ENCODE results near the gene SPPL3. TPM values are rescaled to one million over a fixed set of nuclear protein-coding genes. Genes with fewer than 3 reads are reported as not detected.
A peak's percentile ranks its signal among the peaks of the same experiment; 100 is the strongest.

The SPPL3 gene
- total RNA-seq, 2 donors from 2014 or later = 13.5 to 16.5 TPM

GRCh38 chr12:120726961-120727360 is 177.2 kb downstream of the SPPL3 start:
- DNase-seq = no peak
- Histone ChIP-seq H3K27me3 (no peaks in the 10 kb centered on the region), H3K4me1 (peaks cover 19% of the 10 kb centered on the region), H3K9me3 (no peaks in the 10 kb centered on the region), H3K36me3 (replicated peaks in 1 of 2; ENCODE audit: insufficient read depth in 1 of 2, low read depth in 2 of 2) (peaks cover 0 to 4% of the 10 kb centered on the region in 2 donors), H3K4me3 (no peak overlapping the region), H3K27ac (no peak overlapping the region)
- TF ChIP-seq, protein P1, sequence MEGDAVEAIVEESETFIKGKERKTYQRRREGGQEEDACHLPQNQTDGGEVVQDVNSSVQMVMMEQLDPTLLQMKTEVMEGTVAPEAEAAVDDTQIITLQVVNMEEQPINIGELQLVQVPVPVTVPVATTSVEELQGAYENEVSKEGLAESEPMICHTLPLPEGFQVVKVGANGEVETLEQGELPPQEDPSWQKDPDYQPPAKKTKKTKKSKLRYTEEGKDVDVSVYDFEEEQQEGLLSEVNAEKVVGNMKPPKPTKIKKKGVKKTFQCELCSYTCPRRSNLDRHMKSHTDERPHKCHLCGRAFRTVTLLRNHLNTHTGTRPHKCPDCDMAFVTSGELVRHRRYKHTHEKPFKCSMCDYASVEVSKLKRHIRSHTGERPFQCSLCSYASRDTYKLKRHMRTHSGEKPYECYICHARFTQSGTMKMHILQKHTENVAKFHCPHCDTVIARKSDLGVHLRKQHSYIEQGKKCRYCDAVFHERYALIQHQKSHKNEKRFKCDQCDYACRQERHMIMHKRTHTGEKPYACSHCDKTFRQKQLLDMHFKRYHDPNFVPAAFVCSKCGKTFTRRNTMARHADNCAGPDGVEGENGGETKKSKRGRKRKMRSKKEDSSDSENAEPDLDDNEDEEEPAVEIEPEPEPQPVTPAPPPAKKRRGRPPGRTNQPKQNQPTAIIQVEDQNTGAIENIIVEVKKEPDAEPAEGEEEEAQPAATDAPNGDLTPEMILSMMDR (IDR thresholded peaks at IDR 0.05) = no peak
- TF ChIP-seq POLR2A (IDR thresholded peaks at IDR 0.05) = no peak
- intact Hi-C loops (cut with DNase I) = loop anchor here (10.0 kb wide), 1 partner anchor 142 kb away; the partner anchor contains the start of gene POP5
- ATAC-seq = no peak
- WGBS, 2 donors = 54 to 55% methylated on average over 3 to 9 of the region's 9 CpGs

DNA sequence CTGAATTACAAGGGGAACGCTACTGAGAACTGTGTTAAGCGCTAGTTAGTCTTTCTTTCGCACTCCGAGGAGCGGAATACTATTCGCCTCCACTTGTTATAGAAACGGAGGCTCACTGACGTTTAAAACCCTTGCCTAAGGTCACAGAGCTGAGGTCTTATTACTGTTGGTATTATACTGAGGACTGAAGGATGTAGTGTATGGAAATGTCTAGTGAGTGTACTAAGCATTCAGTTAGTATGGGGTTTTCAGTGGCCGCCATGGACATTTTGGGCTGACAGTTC is 177.7 kb downstream of the SPPL3 start:
- WGBS, 2 donors = 40 to 77% methylated on average over 8 to 9 of the region's 9 CpGs
- no peak for TF ChIP-seq POLR2A (IDR thresholded peaks at IDR 0.05)
- no peak for DNase-seq
- Histone ChIP-seq H3K9me3 (no peaks in the 10 kb centered on the region), H3K36me3 (replicated peaks in 1 of 2; ENCODE audit: insufficient read depth in 1 of 2, low read depth in 2 of 2) (peaks cover 0 to 4% of the 10 kb centered on the region in 2 donors), H3K27me3 (no peaks in the 10 kb centered on the region), H3K4me1 (peaks cover 19% of the 10 kb centered on the region), H3K27ac (peak overlapping the region; percentile 48 to 87 (median 82)), H3K4me3 (no peak overlapping the region)
- no peak for ATAC-seq
- intact Hi-C loops (cut with DNase I) = loop anchor here (10.0 kb wide), 1 partner anchor 142 kb away; the partner anchor contains the start of gene POP5

DNA sequence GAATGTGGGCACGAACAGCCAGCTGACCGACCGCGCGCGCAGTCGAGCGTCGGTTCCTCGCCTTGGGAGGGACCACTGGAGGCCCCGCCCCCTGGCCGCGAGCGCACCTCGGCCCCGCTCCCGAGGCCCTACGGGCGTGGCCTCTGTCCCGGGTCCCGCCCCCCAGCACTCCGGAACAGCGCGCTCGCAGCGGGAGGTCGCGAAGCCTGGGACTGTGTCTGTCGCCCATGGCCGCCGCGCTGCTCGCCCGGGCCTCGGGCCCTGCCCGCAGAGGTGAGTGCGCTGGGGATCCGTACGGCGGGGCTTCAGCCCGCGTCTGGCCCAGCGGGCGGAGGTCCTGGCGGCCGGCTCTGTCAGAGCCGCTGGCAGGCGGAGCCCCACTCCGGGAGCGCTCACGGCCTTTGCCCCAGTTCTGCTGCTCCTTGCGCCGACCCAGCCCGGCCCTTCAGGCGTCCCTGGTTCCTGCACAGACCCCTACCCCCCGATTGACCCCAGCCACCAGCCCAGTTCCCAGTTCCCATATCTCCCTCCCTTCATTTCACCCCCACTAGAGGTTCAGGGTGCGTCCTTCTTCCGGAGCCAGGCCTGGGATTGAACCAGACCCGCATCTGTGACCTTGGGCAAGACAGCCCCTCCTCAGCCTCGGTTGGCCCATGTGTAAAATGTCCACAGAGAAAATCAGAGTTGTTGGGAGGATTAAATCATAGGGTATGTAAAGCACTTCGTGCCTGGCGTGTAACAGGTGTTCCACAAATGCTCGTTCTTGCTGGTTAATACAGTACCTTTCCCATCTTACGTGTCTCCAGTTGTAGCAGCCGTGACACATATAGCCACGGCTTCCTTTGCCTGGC is 178.3 kb downstream of the SPPL3 start, which contains the start of gene ACADS:
Gene ACADS, plus strand, starts transcription at position 168 of the 851 bp plus-strand sequence. Its CDS starts 60 bp downstream, at position 228.
- 2 to 6% methylated on average over 45 to 66 of the region's 66 CpGs for WGBS, 2 donors
- intact Hi-C loops (cut with DNase I) = loop anchor here (10.0 kb wide), 1 partner anchor 141 kb away; the partner anchor contains the start of gene POP5
- Histone ChIP-seq H3K4me3 (peak within 1 kb of the TSS; percentile 69 to 71), H3K36me3 (replicated peaks in 1 of 2; ENCODE audit: insufficient read depth in 1 of 2, low read depth in 2 of 2) (peaks cover 0 to 4% of the 10 kb centered on the region in 2 donors), H3K27me3 (no peaks in the 10 kb centered on the region), H3K4me1 (peaks cover 19% of the 10 kb centered on the region), H3K9me3 (no peaks in the 10 kb centered on the region), H3K27ac (peak within 1 kb of the TSS; percentile 48 to 87 (median 82))
- peak; percentile 77 to 82 (median 80) for TF ChIP-seq POLR2A (IDR thresholded peaks at IDR 0.05)
- TF ChIP-seq, protein P1 (IDR thresholded peaks at IDR 0.05) = peak in 1 of 7 experiments; percentile 16
- ATAC-seq (peak; percentile 98), DNase-seq (peak; percentile 92 to 96 (median 94))

GRCh38 chr12:120725151-120725658 is 179.0 kb downstream of the SPPL3 start:
- peak overlapping the region in 1 of 2 donors; percentile 69 for H3K4me3 ChIP-seq
- no peaks in the 10 kb centered on the region for H3K9me3 ChIP-seq
- no peak for DNase-seq
- 23 to 34% methylated on average over 14 of the region's 14 CpGs for WGBS, 2 donors
- TF ChIP-seq, protein P1 (IDR thresholded peaks at IDR 0.05) = no peak
- no peak for TF ChIP-seq POLR2A (IDR thresholded peaks at IDR 0.05)
- peaks cover 24% of the 10 kb centered on the region for H3K4me1 ChIP-seq
- H3K27ac ChIP-seq = peak overlapping the region; percentile 48 to 87 (median 82)
- ATAC-seq = no peak
- no peaks in the 10 kb centered on the region for H3K27me3 ChIP-seq
- intact Hi-C loops (cut with DNase I) = loop anchor here (10.0 kb wide), 1 partner anchor 140 kb away; the partner anchor contains the start of gene POP5
- peaks cover 0 to 4% of the 10 kb centered on the region in 2 donors for H3K36me3 ChIP-seq (replicated peaks in 1 of 2; ENCODE audit: insufficient read depth in 1 of 2, low read depth in 2 of 2)

DNA sequence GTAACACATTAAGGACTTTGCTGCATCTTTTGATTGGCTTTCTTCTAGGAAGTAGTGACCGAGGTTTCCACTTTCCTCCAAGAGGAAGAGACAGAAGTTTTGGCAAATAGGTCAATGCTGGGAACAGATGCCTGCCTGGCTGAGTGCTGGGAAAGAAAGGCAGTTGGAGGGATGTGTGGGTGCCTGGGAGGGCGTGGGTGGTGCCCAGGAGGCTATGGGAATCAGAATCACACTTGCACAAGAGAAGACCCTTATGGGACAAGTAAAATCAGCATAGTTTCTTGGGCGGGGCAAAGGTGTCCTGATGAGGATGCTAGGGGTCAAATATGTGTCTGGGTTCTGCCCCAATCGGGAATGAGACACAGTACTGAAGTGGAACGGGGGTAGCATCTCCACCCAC is 179.4 kb downstream of the SPPL3 start:
- H3K27ac ChIP-seq = no peak overlapping the region
- 68 to 74% methylated on average over 5 of the region's 5 CpGs for WGBS, 2 donors
- no peaks in the 10 kb centered on the region for H3K9me3 ChIP-seq
- ATAC-seq (no peak), DNase-seq (no peak)
- H3K4me1 ChIP-seq = peaks cover 28% of the 10 kb centered on the region
- TF ChIP-seq, protein P1 (IDR thresholded peaks at IDR 0.05) = no peak
- TF ChIP-seq POLR2A (IDR thresholded peaks at IDR 0.05) = no peak
- H3K27me3 ChIP-seq = no peaks in the 10 kb centered on the region
- peaks cover 0 to 7% of the 10 kb centered on the region in 2 donors for H3K36me3 ChIP-seq (replicated peaks in 1 of 2; ENCODE audit: insufficient read depth in 1 of 2, low read depth in 2 of 2)
- H3K4me3 ChIP-seq = no peak overlapping the region
- intact Hi-C loops (cut with DNase I) = loop anchor here (10.0 kb wide), 1 partner anchor 140 kb away; the partner anchor contains the start of gene POP5
